Activated naive CD8-positive, alpha-beta T cell treated with anti-CD3 and anti-CD28 coated beads, Interleukin-2, amount 50 U/mL, for 16 hours (primary cell): Measurements from ENCODE around the gene LRP11.
"Not testable (repeated sequence)": the region's sequence is repeated elsewhere in the genome, so short reads cannot be mapped to it uniquely, and the experiment has no call there.

Source experiments
- DNase-seq: peaks from one replicate; pipeline ENCODE4 v3.0.0-alpha.2; 2020; ENCODE audit warnings: low read depth, low spot score

The LRP11 gene, protein sequence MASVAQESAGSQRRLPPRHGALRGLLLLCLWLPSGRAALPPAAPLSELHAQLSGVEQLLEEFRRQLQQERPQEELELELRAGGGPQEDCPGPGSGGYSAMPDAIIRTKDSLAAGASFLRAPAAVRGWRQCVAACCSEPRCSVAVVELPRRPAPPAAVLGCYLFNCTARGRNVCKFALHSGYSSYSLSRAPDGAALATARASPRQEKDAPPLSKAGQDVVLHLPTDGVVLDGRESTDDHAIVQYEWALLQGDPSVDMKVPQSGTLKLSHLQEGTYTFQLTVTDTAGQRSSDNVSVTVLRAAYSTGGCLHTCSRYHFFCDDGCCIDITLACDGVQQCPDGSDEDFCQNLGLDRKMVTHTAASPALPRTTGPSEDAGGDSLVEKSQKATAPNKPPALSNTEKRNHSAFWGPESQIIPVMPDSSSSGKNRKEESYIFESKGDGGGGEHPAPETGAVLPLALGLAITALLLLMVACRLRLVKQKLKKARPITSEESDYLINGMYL

DNA sequence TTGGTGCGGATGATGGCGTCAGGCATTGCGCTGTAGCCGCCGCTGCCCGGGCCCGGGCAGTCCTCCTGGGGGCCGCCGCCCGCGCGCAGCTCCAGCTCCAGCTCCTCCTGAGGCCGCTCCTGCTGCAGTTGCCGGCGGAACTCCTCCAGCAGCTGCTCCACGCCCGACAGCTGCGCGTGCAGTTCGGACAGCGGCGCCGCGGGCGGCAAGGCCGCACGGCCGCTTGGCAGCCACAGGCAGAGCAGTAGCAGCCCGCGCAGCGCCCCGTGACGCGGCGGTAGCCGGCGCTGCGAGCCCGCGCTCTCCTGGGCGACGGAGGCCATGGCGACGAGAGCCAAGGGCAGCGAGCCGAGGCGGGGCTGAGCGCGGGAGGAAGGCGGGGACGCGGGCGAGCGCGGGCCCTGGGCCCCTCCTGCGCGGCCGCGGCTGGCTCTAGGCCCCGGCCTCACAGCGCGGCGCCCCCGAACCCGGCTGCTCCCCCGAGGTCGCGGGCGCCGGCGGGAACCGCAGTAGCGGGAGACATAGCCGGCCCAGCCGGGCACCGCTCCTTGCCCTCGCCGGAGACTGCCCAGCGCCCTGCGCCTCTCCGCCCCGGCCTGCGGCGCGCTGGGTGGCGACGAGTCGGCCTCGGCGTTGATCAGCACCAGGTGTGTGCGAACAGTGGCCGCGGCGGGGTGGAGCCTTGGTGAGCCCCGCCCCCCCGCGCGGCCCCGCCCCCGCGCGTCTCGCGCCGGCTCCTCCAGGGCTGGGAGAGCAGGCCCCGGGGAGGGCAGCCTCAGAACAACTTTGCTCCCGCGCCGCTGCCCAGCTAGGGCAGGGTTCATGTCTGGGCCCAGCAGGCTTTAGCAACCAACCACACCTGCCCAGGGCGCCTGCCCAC, at the start of gene LRP11:
LRP11 (minus strand) TSS at position 662 of the 880 bp plus-strand sequence; CDS start at position 323, 339 bp downstream.
- peak; percentile 58 for DNase-seq

- no peak for DNase-seq
Measured at GRCh38 chr6:149913540-149914240, 49.5 kb upstream of the LRP11 start.

DNA sequence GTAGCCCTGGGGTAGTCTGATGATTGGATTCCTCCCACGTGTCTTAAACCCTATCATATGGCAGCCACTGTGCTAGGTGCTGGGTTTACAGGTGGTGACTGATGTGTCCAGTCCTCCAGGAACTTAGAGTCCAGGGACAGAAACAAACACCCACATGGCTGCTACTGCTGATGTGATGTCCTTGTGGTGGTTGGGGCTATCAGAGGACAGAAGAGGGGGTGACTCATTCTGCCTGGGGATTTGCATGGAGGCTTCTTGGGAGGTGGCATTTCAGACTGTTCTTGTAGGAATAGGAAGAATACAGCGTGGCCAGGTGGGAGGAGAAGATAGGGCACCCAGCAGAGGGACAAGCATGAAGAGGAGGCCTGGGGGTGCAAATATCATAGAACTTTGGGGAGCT, 48.9 kb upstream of the LRP11 start:
- DNase-seq, result no peak

GRCh38 chr6:149912680-149913079, 48.5 kb upstream of the LRP11 start:
- not testable (repeated sequence) for DNase-seq

DNA sequence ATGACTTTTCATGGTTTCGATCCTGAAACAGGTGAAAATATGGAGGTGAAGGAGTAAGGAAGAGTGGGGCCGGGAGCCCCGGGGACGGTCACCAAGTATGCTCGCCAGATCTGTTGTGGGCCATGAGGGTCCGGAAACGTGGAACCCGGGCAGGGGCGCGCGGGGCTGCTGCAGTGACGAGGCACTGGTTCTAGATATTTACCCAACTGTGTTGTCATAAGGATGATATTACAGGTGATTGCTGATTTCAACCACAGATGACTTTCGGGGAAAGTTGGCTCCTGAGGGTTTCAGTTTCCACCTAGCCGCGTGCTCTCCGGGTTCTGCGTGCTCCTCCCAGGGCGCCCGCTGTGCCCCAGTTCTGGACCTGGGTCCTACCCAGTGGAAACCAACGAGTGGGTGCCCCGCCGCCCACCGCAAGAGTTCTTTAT, 46.6 kb upstream of the LRP11 start:
- DNase-seq, result no peak

DNA sequence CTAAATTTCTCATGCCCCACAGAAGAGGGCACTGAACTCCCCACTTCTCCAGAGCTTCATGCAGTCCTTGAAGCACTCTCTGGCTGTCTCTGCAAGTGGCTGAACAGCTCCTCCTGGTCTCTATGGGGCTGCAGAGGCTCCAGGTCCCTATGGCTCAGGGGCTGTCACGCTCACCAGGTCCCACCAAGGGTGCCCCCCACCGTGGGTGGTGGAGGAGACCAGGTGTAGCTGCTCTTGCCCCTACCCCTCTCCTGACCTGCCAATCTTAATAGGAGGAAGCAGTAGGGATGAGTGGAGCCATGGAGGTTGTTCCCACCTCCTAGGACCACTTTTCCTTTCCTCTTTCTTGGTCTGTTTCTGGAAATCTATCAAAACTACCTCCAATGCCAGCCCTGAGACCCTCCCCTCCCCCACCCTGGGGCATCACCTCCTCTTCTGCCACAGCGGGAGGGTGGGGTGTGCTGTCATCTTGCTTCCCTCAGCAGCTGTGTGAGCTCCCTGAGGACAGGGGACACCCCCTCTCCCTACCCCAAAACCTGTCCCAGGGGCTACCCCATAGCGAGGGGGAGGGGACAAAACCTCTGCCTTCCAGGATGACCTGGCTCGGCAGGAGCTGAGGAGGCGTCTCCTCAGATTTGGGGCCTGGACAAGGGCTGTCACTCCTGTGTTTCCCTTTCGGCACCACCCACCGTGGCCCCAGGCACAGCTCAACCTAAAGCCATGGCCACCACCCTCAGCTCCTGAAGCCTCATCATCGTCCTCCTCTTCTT, 45.7 kb upstream of the LRP11 start:
- no peak for DNase-seq

DNA sequence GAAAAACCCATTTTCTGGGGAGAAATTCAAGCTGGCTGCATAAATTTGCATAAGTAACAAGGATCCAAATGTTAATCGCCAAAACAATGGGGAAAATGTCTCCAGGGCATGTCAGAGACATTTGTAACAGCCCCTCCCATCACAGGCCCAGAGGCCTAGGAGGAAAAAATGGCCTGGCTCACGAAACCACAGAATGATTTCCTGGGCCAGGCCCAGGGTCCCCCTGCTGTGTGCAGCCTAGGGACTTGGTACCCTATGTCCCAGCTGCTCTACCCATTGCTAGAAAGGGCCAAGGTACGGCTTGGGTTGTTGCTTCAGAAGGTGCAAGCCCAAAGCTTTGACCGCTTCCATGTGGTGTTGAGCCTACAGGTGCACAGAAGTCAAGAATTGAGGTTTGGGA, 44.3 kb upstream of the LRP11 start:
- DNase-seq, result not testable (repeated sequence)

DNA sequence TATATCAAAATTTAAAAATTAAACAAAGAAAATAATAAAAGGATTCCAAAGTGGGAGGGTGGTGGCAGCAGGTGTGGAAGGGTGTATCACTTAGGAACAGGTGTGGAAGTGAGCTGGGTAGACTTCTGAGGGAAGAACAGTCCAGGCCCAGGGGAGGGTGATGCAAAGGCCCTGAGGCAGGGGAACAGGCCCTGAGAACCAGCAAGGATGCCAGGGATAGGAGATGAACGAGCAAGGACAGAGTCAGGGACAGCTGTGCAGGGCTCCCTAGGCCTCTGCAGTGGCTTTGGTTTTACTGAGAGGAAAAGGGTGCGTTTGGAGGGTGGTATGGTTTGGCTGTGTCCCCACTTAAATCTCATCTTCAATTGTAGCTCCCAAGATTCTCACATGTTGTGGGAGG, 43.2 kb upstream of the LRP11 start:
- no peak for DNase-seq

DNA sequence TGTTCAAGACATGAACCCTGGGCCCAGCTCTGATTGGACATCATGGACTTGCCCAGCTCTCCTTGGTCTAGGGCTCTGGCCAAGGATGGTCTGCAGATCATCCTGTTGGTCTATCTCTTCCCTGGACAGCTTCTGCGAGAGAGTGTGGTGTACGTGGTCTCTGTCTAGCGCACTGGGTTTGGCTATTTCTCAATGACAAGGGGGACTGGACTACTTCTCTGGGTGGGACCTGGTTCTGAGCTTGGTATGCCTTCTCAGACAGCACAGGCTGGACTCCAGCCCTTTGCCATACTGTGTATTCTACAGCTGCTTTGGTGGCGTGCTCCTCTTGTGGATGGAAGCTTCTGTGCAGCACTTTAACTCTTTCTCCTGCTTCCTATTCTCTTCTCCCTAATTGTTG, 42.2 kb upstream of the LRP11 start:
- DNase-seq, result no peak

DNA sequence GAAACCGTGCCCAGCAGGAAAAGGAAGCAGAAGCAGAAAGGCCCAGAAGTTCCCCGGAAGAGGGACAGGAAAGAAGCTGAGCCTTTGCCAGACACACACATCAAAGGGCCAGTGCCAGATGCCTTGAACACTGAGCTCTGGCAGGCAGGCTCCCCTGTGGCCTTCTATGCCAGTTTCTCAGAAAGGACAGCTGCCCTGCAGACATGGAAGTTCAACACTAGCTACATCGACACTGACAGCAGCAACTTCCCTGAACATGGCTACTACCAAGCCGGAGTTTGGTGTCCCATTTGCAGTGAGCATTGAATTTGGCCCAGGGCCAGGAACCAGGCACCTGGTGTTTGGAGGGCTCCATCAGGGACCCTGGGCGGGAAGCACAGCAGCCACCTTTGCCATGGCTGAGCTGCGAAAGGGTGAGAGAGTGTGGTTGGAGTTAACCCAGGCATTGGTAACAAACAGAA, 41.8 kb upstream of the LRP11 start:
- no peak for DNase-seq

- DNase-seq, result no peak
Measured at GRCh38 chr6:149905371-149905910, 41.3 kb upstream of the LRP11 start.

- no peak for DNase-seq
Measured at GRCh38 chr6:149904661-149905370, 40.7 kb upstream of the LRP11 start.

DNA sequence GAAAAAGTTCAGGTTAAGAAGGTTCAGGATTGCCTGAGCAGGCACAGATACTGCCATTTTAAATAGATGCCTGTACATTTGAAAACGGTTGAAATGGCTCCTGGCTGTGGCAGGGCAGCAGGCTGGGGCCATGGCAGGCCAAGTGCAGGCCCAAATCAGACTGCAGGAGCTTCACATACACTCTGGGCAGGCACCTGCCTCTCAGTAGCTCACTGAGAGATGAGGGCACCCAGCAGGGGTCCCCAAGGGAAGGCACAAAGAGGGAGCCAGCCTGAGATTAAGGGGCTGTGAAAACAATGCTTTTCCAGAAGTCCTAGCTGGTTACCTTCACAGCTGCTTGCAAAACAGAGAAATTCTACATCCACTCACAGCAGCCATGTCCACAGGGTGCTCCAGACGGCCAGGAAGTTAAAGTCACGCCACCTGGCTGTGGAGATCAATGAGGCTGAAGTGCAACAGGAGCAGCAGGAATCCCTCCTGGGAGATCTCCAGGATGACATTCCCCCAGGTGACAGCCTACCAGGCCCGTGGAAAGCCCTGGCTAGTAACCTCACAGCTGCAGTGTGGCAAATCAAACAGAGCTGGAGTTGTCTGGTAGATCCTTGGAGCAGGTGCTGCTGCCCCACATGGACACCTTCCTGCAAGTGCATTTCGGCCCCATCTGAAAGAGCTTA, 39.9 kb upstream of the LRP11 start:
- DNase-seq, result no peak

GRCh38 chr6:149901444-149902140, 37.4 kb upstream of the LRP11 start:
- no peak for DNase-seq

DNA sequence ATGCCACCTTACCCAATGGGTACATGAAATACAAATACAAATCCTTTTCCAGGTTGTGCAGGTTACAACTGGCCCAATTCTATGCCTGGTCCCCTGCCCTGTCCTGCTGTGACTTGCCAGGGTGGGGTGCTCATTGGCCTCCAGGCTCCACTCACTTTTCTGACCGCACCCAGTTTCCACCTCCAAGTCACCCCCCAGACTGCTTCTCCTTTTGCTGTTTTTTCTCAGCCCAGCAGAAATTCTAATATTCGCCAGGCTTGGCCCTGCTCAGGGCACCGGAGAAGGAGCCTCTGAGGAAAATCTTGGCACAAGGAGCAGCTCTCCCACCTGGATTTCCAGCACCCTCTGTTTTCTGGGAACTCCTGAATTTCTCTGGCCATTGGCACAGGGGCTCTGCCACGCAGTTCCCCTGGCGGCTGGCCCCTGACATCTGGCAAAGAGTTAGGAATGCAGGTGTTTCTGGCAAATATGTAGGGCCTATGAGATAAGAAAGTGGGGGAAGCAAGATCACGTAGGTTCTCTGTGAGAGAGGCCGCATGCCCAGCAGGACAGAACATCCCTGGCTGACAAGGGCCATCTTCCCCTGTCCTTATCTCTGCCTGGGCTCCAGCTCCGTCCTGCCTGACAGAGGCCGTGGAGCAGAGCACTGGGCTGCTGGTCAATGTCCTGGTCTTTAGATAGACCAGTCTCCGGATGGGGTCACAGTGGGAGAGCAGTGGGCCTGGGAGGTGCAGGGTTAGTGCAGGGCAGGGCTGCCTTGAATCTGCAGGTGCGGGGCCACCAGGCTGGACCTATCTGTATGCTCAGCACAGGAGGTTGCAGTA, 36.7 kb upstream of the LRP11 start:
- no peak for DNase-seq

- DNase-seq, result no peak
Measured at GRCh38 chr6:149899926-149900619, 35.9 kb upstream of the LRP11 start.

DNA sequence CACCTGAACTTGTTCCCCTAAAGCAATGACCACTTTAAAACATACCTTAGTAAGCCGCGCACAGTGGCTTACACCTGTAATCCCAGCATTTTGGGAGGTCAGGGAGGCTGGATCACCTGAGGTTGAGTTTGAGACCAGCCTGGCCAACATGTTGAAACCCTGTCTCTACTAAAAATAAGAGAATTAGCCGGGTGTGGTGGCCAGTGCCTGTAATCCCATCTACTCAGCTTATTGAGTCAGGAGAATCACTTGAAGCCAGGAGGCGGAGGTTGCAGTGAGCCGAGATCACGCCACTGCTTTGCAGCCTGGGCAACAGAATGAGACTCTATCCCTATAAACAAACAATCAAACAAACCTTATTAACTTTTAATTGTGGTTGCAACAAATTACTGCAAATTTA, 35.3 kb upstream of the LRP11 start:
- no peak for DNase-seq
